DMS114 treated with DMSO at 0.1 percent for 48 hours (cell line): ENCODE measurements around the gene STMN1.
A peak's percentile ranks its signal among the peaks of the same experiment; 100 is the strongest.

Experiments used
- DNase-seq: peaks from one replicate; lab custom pipeline; 2025; ENCODE audit not compliant: unreplicated experiment; lab: John Stamatoyannopoulos, UW

Gene STMN1

DNA sequence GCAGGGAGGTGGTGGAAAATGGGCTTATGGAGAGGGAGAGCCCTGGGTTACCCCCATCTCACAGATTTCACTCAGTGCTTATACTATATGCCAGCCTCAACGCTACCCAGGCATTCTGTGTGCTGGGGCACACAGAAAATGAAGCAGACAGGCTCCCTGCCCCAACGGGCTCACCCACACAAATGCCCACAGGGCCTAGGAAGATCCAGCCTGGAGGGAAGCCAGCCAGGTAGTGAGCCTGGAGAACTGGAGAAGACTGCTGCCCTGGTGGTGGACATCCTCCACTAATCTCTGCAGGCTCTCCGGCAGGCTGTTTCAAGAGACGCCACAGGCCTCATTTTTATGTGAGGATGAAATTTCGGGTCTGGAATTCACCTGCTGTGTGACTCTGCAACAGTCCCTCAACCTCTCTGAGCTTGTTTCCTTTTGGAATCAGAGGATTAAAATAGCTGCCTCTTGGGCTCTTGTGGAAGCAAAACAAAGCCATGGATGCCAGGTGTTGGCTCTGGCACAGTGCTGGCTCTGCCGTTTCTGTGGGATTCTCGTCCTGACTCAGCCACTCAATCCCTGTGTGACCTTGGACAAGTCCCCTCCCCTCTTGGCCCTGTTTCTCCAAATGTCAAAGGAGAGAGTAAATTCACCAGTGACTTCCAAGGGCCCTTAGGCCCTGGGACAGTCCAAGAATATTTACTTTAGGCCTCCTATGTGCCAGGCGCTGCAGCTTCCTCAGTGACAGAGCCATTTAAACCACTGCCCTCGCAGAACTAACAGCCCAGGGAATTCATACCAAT lies 34.3 kb downstream of the STMN1 start:
- DNase-seq = no peak

DNA sequence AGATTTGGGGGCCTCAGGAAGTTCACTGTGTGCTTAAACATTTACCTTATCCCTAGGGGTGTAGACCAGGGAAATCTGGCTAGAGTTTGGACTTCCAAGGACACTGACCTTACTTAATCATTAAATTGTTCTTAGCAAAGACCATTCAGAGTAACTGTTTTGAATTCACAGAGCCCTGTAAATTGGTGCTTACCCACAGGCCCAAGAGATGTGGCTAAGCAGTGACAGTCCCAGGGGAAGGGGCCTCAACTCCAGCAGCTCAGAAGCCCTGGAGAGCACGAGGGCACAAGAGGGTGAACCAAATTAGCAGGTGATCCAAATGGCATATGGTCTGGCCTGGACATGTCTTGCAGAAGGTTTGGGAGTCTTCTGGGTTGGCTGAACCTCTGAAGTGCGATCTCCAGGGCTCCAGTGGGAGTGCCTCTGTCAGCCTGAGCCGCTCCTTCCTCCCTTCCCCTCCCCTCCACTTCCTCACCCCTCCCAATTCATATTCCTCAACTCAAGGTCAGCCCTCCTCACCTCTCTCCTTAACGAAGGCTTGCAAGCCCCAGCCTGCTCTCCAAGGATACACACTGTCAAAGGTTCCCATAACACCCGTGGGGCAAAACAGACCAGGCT lies 35.0 kb downstream of the STMN1 start:
- no peak for DNase-seq

DNA sequence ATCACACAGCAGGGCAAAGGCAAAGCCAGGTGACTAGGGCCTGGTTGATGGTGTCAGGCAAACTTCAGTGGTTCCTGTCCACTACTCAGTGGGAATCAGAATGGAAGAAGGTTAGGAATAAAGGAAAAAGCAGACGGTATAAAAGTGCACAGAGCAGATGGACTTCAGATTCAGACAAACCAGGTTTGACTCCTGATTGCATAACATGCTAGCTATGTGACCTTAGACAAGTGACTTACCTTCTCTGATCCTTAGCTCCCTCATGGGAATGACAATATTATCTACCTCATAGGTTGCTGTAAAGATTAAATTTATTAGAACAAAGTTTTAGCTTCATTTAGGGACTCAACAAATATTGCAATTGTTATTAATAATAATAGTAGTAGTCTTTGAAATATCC lies 35.6 kb downstream of the STMN1 start:
- no peak for DNase-seq

DNA sequence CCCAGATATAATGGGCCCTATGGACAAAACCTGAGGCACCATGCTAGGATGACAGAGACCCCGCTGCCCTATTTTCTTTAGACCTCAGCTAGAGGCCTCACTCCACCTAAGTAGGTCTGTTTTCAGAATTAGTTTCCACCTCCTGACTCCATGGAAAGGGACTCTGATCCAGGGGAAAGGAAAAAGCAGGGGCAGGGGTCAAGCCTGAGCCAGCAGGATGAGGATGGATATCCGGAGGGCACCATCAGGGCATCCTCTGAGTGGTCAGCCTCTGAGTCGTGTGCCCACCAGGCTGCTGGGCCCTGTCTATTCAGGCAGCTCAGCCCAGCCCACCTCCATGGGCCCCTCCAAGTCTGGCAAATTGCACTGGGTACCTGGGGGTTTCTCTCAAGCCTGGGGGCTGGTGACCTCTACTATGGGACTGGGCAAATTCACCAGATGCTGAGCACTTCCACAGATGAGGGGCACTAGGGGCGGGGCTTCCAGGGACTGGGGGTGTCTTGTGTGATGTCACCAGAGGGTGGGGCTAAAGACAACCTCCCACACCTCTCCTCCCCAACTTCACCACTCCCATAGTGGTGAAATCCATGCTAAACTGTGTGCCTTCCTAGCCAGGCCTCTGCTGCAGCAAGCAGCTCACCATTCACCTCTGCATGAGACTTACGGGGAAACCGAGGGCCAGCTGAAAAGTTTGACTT lies 36.2 kb downstream of the STMN1 start:
- DNase-seq = no peak

DNA sequence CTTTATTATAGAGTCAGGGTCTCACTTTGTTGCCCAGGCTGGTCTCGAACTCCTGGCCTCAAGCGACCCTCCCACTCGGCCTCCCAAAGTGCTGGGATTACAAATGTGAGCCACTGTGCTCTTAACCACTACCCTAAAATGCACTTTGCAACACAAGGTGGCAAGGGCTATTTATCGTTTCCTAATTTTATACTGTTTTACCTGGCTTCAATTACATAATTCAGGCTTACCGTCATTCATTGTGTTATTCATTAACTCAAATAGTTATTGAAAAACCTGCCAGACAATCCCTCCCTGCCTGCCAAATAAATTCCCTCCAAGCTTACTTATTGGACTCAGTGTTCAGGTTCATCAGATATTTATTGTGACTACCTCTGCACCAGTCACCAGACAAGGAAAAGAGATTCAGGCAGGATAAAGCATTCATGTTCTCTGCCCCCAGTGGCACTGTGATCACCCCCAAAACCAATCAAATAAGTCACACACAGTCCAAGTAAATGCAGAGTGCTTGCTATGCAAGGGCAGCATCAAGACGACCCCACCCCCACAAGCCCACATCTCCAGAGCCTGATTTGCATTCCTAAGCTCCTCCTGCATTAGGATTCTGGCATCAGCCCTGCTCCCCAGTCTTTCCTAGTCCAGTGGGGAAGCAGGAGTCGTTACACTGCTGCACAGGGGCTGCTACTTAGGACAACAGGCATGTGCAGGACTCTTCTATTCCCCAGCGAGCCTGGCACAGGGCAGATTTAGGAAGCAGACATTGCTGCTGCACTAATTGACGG lies 38.8 kb downstream of the STMN1 start:
- DNase-seq = no peak

DNA sequence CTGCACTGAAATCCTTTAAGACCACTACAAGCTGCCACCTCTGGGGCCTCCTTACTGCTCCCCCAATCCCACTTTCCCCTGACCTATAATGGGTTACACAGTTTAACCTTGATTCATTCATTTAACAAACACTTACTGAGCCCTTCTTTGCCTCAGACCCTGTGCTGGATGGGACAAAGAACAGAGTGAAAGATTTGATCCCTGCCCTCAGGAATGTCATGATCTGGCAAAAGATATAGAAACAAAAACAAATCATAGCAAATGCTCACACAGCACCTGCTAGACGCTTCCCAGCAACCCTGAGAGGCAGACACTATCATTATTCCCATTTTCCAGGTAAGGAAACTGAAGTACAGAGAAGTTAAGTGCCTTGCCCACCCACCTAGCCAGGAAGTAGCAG lies 39.9 kb downstream of the STMN1 start:
- DNase-seq = no peak

DNA sequence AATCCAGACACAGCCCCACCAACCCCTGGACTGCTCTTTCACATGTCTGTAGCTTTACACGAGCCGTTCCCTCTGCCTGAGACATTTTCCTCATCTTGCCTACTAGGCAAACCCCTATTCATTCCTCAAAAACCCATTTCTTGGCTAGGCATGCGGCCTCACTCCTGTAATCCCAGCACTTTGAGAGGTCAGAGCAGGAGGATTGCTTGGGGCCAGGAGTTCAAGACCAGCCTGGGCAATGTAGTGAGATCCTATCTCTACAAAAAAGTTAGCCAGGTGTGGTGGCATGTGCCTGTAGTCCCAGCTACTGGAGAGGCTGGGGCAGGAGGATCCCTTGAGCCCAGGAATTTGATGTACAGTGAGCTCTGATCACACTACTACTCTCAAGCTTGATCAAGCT lies 41.8 kb downstream of the STMN1 start:
- DNase-seq = no peak

DNA sequence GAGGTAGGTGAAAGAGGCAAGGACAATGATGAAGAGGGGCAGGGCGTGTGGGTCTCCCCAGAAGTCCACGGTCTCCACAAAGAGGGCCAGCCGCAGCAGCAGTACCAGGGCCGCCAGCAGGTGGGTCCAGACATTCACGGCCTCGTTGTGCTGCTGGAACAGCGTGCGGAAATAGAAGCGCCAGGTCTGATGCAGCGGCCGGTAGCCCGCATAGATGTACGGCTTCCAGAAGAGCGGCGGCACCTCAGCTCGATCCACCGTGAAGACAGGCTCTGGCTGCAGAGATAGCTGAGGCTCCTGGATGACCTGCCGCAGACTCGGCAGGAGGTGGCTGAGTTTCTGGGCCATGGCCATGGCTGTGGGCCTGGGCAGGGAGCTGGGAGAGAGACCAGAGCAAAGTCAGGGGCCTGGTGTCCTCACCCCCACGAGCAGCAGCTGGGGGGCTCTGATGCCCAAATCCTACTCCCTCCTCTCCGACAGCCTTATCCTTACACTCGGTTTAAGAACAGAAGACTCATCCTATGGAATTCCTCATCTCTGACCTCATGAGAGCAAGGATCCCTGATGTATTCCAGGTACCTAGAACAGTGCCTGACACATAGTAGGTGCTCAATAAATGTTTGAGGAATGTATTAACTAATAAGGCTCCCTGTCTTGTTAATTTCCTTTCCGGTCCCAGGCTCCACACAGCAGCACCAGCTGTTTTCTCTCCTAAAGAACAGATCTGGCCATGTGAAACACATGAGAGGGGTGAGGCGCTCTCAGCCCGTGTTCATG lies 42.5 kb downstream of the STMN1 start:
- DNase-seq = no peak

DNA sequence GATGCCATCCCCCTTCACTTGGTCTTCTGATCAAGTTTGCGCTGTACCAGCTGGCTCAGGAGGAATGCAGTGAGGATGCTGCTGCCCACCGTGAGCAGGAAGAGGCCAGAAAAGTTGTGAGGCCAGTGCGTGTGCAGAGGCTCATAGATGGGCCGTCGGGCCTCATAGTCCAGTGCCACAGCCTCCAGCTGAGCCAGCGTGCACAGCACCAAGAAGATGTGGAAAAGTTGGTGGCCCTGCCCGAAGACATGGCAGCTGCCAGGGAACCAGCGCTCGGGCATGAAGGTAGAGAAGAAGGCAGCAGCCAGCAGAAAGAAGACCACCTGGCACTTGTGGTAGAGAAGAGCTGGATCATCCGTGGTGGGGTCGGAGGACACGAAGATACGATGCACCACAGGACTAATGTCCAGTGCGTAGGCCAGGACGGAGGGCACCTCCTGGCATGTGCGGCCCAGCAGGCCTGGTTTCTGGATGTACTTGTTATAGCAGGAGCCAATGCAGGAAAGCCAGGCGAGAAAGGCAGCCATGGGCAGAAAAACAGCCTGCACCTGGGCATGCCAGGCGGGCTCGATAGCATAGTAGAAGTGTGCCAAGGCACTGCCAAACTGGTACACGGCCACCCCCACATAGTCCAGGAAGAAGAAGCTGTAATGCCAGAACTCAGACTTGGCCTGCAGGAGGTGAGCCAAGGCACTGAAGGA lies 43.3 kb downstream of the STMN1 start:
- no peak for DNase-seq

DNA sequence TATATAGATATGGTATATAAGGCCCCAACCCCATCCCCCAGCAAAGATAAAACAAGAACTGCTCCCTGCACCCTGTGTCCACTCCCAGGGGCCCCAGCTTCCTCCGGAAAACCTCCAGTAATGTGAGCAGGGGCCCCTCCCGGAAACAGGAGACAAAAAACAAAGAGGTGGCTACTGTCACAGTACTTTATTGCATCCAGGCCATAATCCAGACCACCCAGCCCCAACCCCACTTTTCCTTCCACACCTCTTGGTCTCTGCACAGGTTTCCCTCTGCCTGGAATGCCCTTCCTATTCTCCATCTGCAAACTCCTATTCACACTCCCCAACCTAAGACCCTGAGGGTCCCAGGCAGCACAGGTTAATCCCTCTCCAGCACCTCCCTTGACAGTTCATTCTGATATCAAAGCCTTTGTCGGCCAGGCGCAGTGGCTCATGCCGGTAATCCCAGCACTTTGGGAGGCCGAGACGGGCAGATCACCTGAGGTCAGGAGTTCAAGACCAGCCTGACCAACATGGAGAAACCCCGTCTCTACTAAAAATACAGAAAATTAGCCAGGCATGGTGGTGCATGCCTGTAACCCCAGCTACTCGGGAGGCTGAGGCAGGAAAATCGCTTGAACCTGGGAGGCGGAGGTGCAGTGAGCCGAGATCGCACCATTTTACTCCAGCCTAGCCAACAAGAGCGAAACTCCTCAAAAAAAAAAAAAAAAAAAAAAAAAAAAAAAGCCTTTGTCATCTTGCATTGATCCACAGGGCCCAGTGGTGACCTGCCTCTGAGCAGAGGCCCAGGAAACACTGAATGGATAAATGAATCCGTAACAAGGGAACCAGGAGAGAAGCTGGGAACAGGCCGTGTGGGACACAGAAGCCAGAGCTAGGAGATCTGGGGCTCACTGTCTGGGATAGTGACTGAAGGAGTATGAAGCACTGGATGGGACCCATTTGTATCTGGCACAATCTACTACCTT lies 44.6 kb downstream of the STMN1 start:
- DNase-seq = no peak

DNA sequence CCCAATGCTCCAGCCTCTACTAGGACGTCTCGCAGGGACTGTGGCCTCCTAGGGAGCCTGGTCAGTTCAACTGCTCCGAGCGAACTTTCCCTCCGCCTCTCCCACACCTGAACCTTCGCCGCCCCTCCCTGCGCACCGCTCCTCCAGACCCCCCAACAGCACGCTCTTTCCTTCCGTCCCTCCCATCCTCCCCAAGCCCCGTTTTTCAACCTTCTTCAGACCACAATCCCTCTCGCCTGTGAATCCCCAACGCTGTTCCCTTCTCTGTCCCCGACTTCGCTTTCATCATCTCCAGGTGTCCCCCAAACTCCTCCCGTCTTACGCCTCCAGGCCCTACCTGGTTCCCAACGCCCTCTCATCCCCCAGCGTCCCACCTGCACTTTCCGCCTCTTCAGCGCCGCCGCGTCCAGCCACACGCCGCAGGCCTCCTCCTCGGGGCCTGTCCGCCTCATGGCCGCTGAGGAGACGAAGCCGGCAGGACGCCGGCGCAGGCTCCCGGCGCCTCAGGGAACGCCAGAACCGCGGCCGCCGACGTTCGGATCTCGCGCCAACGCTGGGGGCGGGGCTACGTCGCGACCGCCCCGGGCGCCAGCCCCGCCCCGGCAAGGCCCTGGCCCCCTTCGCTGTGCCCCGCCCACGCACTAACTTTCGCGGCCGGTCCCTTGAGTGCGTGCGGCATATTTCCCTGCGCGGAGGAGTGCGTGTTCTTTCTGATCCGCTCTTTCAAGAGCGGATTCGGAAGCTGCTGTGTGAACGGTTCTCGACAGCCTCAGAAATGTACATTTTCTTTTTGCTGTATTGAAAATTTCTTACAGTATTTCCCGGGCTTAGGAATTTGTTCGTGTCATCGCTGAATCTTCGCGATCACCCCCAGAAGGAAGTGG lies 47.1 kb downstream of the STMN1 start, which contains the start of gene AUNIP:
AUNIP (minus strand) TSS at position 552 of the 884 bp plus-strand sequence; CDS start at position 452, 100 bp downstream.
- peak; percentile 84 for DNase-seq

DNA sequence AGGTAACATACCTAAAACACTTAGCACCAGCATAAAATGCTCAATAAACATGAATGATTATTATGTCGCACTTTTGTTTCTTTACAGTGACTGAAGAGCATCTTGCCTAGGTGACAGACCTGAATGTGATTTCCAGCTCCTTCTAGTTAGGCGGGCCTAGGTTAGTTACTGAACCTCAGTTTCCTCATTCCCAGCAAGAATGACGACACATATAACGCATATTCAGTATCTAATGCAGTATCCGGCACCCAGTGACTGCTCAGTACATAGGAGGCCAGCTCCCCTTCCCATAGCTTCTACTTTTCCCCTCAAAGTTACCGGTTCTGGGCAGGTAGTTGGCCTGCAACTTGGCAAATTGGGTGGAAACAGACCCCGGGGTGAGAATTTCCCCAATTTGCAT lies 47.7 kb downstream of the STMN1 start:
- no peak for DNase-seq

DNA sequence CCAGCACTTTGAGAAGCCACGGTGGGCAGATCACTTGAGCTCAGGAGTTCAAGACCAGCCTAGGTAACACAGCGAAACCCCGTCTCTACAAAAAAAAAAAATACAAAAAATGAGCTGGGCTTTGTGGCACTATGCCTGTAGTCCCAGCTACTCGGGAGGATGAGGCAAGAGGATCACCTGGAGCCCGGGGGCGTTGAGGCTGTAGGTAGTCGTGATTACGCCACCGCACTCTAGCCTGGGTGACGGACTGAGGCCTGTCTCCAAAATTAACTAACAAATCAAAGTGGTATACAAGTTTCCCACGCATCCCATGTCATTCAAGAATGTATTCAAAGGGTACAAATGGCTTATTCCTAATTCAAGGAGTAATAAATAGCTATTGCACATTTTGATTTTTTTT lies 49.4 kb downstream of the STMN1 start:
- no peak for DNase-seq

DNA sequence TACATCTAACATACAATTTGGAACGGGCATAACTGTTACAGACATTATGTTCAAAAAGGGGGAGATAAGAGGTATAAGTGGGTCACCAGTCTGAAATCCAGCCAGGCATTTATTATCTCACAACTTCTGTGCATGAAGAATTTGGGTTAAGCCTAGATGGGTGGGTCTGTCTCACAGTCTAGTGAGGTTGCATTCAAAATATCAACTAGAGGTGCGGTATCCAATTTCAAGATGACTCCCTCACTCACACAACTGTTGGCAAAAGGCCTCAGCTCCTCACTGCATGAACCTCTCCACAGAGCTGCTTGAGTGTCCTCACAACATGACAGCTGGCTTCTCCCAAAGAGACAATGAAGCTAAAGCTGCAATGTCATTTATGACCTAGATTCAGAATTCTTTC lies 51.7 kb downstream of the STMN1 start:
- no peak for DNase-seq
